HG03354 (cell line): Measurements from ENCODE around the gene PCDHB4.
"Not testable (repeated sequence)": the region's sequence is repeated elsewhere in the genome, so short reads cannot be mapped to it uniquely, and the experiment has no call there.

ENCODE experiments used
- ATAC-seq: cut with Tn5 transposase; IDR thresholded peaks from one replicate; pipeline ENCODE4 v1.9.1; 2021; ENCODE audit warnings: mild to moderate bottlenecking; ENCODE audit not compliant: unreplicated experiment, poor library complexity, severe bottlenecking

PCDHB4 gene

GRCh38 chr5:141121563-141121962, at the start of gene PCDHB4:
PCDHB4 (plus strand) TSS chr5:141121818; CDS start chr5:141121999, 181 bp downstream.
- ATAC-seq, result no peak

GRCh38 chr5:141077826-141078225, 43.8 kb upstream of the PCDHB4 start:
- no peak for ATAC-seq

GRCh38 chr5:141082228-141082627, 39.4 kb upstream of the PCDHB4 start:
- ATAC-seq, result no peak

- peak; percentile 97 for ATAC-seq
These were observed 37.1 kb upstream of the PCDHB4 start for GRCh38 chr5:141084487-141084989.

- ATAC-seq, result no peak
These were observed 26.9 kb upstream of the PCDHB4 start, which contains the start of gene PCDHB2 for GRCh38 chr5:141094481-141095262. PCDHB2 (plus strand) TSS chr5:141094615; CDS start chr5:141094791, 176 bp downstream.

- no peak for ATAC-seq
These were observed 26.4 kb upstream of the PCDHB4 start for GRCh38 chr5:141095263-141095641.

GRCh38 chr5:141096181-141096580, 25.4 kb upstream of the PCDHB4 start:
- ATAC-seq, result not testable (repeated sequence)

GRCh38 chr5:141096586-141096985, 25.0 kb upstream of the PCDHB4 start:
- not testable (repeated sequence) for ATAC-seq

GRCh38 chr5:141100243-141100805, 21.3 kb upstream of the PCDHB4 start, which contains the start of gene PCDHB3:
PCDHB3 (plus strand) TSS chr5:141100473; CDS start chr5:141100650, 177 bp downstream.
- ATAC-seq, result no peak

- no peak for ATAC-seq
These were observed 20.6 kb upstream of the PCDHB4 start for GRCh38 chr5:141101059-141101458.

GRCh38 chr5:141102070-141102469, 19.5 kb upstream of the PCDHB4 start:
- not testable (repeated sequence) for ATAC-seq

GRCh38 chr5:141102471-141102870, 19.1 kb upstream of the PCDHB4 start:
- not testable (repeated sequence) for ATAC-seq

GRCh38 chr5:141105350-141105749, 16.3 kb upstream of the PCDHB4 start:
- no peak for ATAC-seq

- no peak for ATAC-seq
These were observed 2.4 kb upstream of the PCDHB4 start for GRCh38 chr5:141119250-141119649.

- no peak for ATAC-seq
These were observed 367 bp downstream of the PCDHB4 start for GRCh38 chr5:141121985-141122384.

GRCh38 chr5:141123396-141124135, 1.9 kb downstream of the PCDHB4 start:
- ATAC-seq, result not testable (repeated sequence)

GRCh38 chr5:141127305-141127704, 5.7 kb downstream of the PCDHB4 start:
- ATAC-seq, result no peak

GRCh38 chr5:141135030-141135717, 13.6 kb downstream of the PCDHB4 start, which contains the start of gene PCDHB5:
PCDHB5 (plus strand) TSS chr5:141135206; CDS start chr5:141135435, 229 bp downstream.
- no peak for ATAC-seq

GRCh38 chr5:141135718-141136266, 14.2 kb downstream of the PCDHB4 start:
- no peak for ATAC-seq
